Activated CD8-positive, alpha-beta T cell treated with anti-CD3 and anti-CD28 coated beads for 36 hours (primary cell): ENCODE data around the gene EEIG1. TPM values are rescaled to one million over a fixed set of nuclear protein-coding genes. Genes with fewer than 3 reads are reported as not detected.

Source experiments
- ATAC-seq: fragments of 200-7000 bp; cut with Tn5 transposase; one replicate; pipeline ENCODE4 v1.10.0; 2021; ENCODE audit warnings: mild to moderate bottlenecking, moderate library complexity
- CTCF ChIA-PET: fragments of 350-600 bp; sonication (Branson Sonifier 250); formaldehyde crosslinking; loops from one replicate; lab custom pipeline; 2021; ENCODE audit warnings: antibody characterized with exemption; lab: Charles Lee
- POLR2A ChIA-PET: fragments of 350-600 bp; sonication (Branson Sonifier 250); formaldehyde crosslinking; loops from one replicate; lab custom pipeline; 2021; ENCODE audit warnings: antibody characterized with exemption; lab: Charles Lee
- DNase-seq: peaks from one replicate; pipeline ENCODE4 v3.0.0-alpha.2; 2020
- H3K27ac Mint-ChIP-seq: one replicate; pipeline ENCODE4 v1.8.0; 2021; ENCODE audit warnings: mild to moderate bottlenecking, mixed read lengths
- H3K27me3 Mint-ChIP-seq: one replicate; pipeline ENCODE4 v1.8.0; 2021; ENCODE audit warnings: mixed read lengths
- H3K36me3 Mint-ChIP-seq: one replicate; pipeline ENCODE4 v1.8.0; 2021; ENCODE audit warnings: low read depth, mixed read lengths
- H3K4me1 Mint-ChIP-seq: one replicate; pipeline ENCODE4 v1.8.0; 2021; ENCODE audit warnings: low read depth, mixed read lengths
- H3K4me3 Mint-ChIP-seq: one replicate; pipeline ENCODE4 v1.8.0; 2021; ENCODE audit warnings: mild to moderate bottlenecking, moderate library complexity, mixed read lengths
- H3K9me3 Mint-ChIP-seq: one replicate; pipeline ENCODE4 v1.8.0; 2021; ENCODE audit warnings: mixed read lengths
- intact Hi-C: fragments of 100-400 bp; cut with micrococcal nuclease; formaldehyde crosslinking; loops from one replicate; pipeline ENCODE4 v1.10.0; 2022
- total RNA-seq, 2 experiments: library from RNA; stranded (reverse); gene quantifications; one replicate each; pipeline ENCODE4 v1.2.3, GENCODE V29; 2021
- TF ChIP-seq, protein P1 (sequence below): fragments of 200-600 bp; IDR thresholded peaks from one replicate; pipeline ENCODE4 v1.8.0; 2022; ENCODE audit warnings: antibody characterized with exemption, mild to moderate bottlenecking

EEIG1 gene
- total RNA-seq, 2 experiments from 2014 or later = 79.7 to 81.5 TPM

DNA sequence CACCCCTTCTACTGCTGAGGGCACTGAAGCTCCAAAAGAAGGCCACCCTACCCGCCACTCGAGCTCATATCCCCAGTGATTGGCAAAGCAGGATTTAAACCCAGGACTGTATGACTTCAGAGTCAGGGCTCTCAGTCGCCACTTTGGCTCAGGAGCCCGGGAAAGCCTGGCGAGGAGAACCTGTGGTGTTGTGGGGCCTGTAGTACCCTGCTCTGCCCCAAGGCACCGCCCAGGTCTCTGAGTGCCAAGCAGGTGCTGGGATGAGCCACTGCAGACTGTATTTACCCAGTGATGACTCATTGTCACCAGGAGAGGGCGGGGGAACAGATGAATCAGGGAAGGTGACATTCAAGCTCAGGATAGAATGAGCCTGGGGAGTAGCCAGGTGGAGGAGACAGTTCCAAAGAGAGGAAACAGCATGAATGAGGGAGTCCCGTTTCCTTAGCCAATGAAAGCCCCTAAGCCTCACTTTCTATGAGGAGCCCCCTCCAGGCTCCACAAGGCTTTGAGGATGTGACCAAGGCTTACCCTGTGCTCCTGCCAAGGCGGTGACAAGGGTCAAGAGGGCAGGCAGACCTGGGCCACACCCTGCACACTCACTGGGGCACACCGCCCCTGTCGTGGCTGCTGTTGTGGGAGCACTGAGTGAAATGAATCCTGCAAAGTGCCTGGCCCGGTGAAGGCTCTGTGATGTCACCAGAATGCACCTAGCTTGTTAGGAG is 25.3 kb downstream of the EEIG1 start:
- CTCF ChIA-PET = interaction anchor here (0.6 to 30.0 kb wide), 7 partner anchors 9 to 88 kb away, joined by 3 to 631 read pairs (median 12); partner anchors contain the start of gene EEIG1
- POLR2A ChIA-PET = interaction anchor here (0.8 to 25.2 kb wide), 11 partner anchors 17 to 147 kb away, joined by 3 to 408 read pairs (median 6); partner anchors contain the start of gene EEIG1
- DNase-seq (peak; percentile 96), ATAC-seq (peak; percentile 90)
- TF ChIP-seq, protein P1, sequence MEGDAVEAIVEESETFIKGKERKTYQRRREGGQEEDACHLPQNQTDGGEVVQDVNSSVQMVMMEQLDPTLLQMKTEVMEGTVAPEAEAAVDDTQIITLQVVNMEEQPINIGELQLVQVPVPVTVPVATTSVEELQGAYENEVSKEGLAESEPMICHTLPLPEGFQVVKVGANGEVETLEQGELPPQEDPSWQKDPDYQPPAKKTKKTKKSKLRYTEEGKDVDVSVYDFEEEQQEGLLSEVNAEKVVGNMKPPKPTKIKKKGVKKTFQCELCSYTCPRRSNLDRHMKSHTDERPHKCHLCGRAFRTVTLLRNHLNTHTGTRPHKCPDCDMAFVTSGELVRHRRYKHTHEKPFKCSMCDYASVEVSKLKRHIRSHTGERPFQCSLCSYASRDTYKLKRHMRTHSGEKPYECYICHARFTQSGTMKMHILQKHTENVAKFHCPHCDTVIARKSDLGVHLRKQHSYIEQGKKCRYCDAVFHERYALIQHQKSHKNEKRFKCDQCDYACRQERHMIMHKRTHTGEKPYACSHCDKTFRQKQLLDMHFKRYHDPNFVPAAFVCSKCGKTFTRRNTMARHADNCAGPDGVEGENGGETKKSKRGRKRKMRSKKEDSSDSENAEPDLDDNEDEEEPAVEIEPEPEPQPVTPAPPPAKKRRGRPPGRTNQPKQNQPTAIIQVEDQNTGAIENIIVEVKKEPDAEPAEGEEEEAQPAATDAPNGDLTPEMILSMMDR = peak; percentile 68
- Mint-ChIP-seq H3K36me3 (peaks cover 23% of the 10 kb centered on the region), H3K9me3 (peaks cover 6% of the 10 kb centered on the region), H3K27me3 (no peaks in the 10 kb centered on the region), H3K4me3 (peak overlapping the region; percentile 46), H3K27ac (peak overlapping the region; percentile 88), H3K4me1 (peaks cover 80% of the 10 kb centered on the region)
- intact Hi-C loops = loop anchor here (5.0 kb wide), 1 partner anchor 72 kb away; no protein-coding TSS in a partner anchor

DNA sequence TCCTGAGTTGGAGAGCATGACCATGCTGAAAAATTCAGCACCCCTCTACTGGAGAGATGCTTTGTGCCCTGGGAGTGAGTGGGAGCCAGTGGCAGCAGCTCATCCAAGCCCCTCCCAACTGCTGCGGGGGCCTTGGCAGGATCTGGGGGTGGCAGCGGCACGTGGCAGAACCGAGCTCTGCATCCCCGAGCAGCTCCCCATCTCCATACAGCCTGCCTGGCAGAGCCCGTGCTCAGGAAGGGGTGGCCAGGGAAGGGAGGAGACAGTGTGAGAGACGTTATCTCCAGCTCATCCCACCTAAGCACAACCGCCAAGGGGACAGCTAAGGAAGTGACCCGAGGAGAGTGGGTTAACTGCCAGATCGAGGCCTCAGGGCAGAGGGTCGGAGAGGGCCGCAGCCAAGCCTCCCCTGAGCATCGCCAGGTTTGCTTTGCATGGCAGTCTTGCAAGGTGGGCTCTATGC is 25.9 kb downstream of the EEIG1 start:
- Mint-ChIP-seq H3K9me3 (peaks cover 6% of the 10 kb centered on the region), H3K27ac (peak overlapping the region; percentile 88), H3K36me3 (peaks cover 23% of the 10 kb centered on the region), H3K27me3 (no peaks in the 10 kb centered on the region), H3K4me1 (peaks cover 80% of the 10 kb centered on the region), H3K4me3 (peak overlapping the region; percentile 17)
- intact Hi-C loops = loop anchor here (5.0 kb wide), 1 partner anchor 72 kb away; no protein-coding TSS in a partner anchor
- CTCF ChIA-PET = interaction anchor here (1.9 to 30.0 kb wide), 5 partner anchors 11 to 73 kb away, joined by 6 to 631 read pairs (median 163); partner anchors contain the start of gene EEIG1
- ATAC-seq (no peak), DNase-seq (no peak)
- TF ChIP-seq, protein P1 = no peak
- POLR2A ChIA-PET = interaction anchor here (0.8 to 25.2 kb wide), 11 partner anchors 13 to 146 kb away, joined by 3 to 408 read pairs (median 6); partner anchors contain the start of gene EEIG1

DNA sequence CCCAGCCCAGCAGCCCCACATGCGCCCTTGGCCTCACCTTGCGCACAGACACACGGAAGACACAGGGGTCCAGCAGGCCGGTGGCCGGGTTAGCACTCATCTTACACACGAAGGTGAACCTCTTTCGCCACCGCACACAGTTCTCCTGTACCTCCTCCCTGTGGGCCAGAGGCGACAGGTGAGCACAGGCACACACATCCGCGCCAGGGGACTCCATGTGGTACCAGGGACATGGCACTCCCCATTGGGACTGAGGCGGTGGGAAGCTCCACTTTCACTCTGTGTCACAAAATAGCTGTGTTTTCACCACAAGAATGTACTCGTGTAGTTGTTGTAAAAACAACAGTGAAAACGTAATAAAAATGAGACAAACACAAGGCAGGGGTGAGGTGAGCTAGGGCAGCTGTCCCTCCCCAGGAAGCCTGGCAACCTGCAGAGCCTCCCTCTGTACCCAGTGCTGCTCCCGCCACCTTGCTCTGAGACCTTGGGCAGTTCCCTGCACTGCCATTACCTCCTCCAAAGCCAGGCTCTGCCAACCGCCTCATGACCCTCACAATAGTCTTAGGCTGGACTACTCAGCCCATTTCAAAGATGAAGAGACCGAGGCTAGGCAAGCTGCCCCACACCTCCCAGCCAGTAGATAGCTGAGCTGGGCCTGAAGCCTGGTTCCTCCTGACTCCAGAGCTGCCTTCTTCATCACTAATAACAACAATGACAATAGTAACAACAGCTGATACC is 26.9 kb downstream of the EEIG1 start:
- no peaks in the 10 kb centered on the region for H3K27me3 Mint-ChIP-seq
- H3K9me3 Mint-ChIP-seq = peaks cover 3% of the 10 kb centered on the region
- intact Hi-C loops = no loop called here
- POLR2A ChIA-PET = interaction anchor here (0.8 to 25.2 kb wide), 11 partner anchors 10 to 145 kb away, joined by 3 to 408 read pairs (median 6); partner anchors contain the start of gene EEIG1
- peak; percentile 60 for DNase-seq
- peaks cover 77% of the 10 kb centered on the region for H3K4me1 Mint-ChIP-seq
- H3K36me3 Mint-ChIP-seq = peaks cover 15% of the 10 kb centered on the region
- H3K4me3 Mint-ChIP-seq = peak overlapping the region; percentile 17
- TF ChIP-seq, protein P1 = no peak
- ATAC-seq = no peak
- H3K27ac Mint-ChIP-seq = peak overlapping the region; percentile 88
- CTCF ChIA-PET = interaction anchor here (1.1 to 30.0 kb wide), 5 partner anchors 10 to 74 kb away, joined by 4 to 631 read pairs (median 163); partner anchors contain the start of gene EEIG1

DNA sequence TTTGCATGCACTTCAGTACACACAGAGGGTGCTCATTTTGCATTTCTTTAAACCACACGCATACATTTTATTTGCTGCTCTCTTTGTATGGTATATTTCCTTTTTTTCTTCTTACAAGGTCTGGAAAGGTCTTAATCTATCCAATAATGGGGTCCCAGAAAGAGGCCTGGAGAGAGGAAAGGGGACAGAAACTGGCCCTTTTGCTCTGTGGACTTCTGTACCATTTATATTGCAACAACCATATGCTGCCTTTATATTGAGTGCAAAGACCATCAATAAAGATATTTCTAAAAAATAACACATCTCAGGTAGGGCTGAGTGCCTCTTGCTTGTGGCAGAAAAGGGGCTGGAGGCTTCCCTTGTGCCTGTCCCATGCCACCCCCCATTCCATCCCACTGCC is 27.6 kb downstream of the EEIG1 start:
- no peak for ATAC-seq
- Mint-ChIP-seq H3K4me3 (no peak overlapping the region), H3K9me3 (no peaks in the 10 kb centered on the region), H3K27me3 (no peaks in the 10 kb centered on the region), H3K36me3 (peaks cover 14% of the 10 kb centered on the region), H3K4me1 (peaks cover 75% of the 10 kb centered on the region), H3K27ac (peak overlapping the region; percentile 88)
- POLR2A ChIA-PET = interaction anchor here (1.0 to 25.2 kb wide), 5 partner anchors 11 to 114 kb away, joined by 3 to 408 read pairs (median 11); partner anchors contain the start of genes EEIG1, NAIF1 and SLC25A25
- CTCF ChIA-PET = interaction anchor here (1.4 to 30.0 kb wide), 4 partner anchors 10 to 75 kb away, joined by 4 to 631 read pairs (median 172); partner anchors contain the start of gene EEIG1
- no peak for DNase-seq
- intact Hi-C loops = no loop called here
- TF ChIP-seq, protein P1 = no peak
